GM21360 (cell line): ENCODE results near the gene SPDYE9.
"Not testable (repeated sequence)": the region's sequence is repeated elsewhere in the genome, so short reads cannot be mapped to it uniquely, and the experiment has no call there.

ENCODE experiments used
- ATAC-seq: cut with Tn5 transposase; IDR thresholded peaks from one replicate; pipeline ENCODE4 v1.9.1; 2021; ENCODE audit warnings: mild to moderate bottlenecking, moderate library complexity; ENCODE audit not compliant: unreplicated experiment

Gene SPDYE9

GRCh38 chr7:73085938-73086337, at the start of gene SPDYE9:
SPDYE9 (minus strand) TSS chr7:73086038; CDS start chr7:73084238, 1,800 bp downstream.
- not testable (repeated sequence) for ATAC-seq

- ATAC-seq, result not testable (repeated sequence)
These were observed 49.0 kb upstream of the SPDYE9 start for GRCh38 chr7:73134866-73135265.

DNA sequence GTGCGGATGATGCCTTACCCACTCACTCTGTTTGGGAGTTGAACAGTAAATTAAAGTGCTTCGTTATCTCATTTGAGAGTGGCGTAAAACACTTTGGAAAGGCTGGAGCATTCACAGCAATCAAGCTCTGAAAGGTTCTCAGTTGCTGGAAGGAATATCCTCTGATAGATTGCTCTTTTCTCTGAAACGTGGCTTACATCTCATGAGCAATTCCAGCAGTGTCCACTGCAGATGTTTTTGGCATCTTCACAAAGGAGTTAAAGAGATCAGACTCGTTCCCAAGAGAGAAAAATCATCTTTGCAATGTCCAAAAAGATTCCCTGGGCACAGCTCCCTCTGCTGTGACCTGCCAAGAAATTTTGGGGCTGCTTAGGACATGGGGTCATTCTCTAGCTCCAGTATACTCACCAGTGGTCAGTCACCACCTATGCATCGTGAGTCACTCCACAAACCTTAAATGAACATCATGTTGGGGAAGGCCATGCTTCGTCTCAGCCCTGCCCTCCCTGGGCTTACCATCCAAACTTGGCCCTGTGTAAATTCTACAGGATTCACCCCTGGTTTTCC, 46.9 kb upstream of the SPDYE9 start:
- ATAC-seq, result not testable (repeated sequence)

- not testable (repeated sequence) for ATAC-seq
These were observed 44.8 kb upstream of the SPDYE9 start for GRCh38 chr7:73130612-73131011.

- ATAC-seq, result not testable (repeated sequence)
These were observed 38.3 kb upstream of the SPDYE9 start for GRCh38 chr7:73124126-73124525.

DNA sequence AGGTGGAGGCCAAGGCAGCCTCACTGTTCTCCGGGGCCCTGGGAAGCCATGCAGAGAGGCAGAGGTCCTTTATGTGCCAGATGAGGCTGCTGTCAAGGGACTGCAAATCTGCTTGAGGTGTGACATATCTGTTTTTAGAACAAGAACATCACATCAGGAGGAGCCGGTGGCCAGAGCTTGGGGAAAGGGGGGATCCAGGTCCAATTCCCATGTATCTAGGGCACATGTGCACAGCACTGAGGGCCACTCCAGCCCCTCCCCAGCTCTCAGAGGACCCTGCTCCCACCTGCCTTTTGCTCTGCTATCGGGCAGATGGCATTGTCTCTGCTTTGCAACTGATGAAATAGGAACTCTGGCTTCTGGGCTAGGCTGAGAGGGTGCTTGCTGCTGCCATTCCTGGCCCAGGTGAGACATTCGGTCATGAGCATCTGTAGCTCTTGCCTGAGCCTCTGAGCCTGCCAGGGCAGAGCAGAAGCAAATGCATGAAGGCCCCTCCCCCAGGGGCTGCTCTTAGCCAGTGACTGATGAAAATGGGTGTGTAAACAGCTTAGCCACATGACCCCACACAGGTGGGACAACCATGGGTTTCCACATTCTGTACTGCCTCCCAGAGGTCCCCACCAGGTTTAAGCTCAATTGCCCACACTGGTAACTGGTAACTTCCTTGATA, 37.1 kb upstream of the SPDYE9 start:
- ATAC-seq, result not testable (repeated sequence)

GRCh38 chr7:73118155-73118554, 32.3 kb upstream of the SPDYE9 start:
- not testable (repeated sequence) for ATAC-seq

DNA sequence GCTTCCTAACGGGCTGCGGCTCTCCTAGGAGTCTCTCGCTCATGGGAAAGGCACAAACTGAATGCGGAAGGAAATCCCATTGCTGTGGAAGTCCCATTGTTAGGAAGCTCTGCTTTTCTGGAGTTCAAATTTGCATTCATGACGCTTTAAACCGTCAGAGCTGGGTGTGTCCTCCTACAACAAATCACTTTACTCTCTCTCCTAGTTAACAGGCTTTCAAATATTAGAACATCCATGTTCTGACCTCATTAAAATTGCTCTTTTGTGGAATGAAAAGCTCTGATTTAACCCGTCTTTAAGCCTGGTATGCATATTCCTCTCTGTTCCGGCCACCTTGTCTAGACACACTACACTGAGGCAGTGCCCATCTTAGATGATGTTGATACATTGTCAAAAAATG, 28.0 kb downstream of the SPDYE9 start, which contains the start of gene SPDYE11:
Gene SPDYE11, minus strand, starts transcription at position 101 of the 400 bp plus-strand sequence. CDS start 1,800 bp downstream, outside the sequence.
- ATAC-seq, result not testable (repeated sequence)

DNA sequence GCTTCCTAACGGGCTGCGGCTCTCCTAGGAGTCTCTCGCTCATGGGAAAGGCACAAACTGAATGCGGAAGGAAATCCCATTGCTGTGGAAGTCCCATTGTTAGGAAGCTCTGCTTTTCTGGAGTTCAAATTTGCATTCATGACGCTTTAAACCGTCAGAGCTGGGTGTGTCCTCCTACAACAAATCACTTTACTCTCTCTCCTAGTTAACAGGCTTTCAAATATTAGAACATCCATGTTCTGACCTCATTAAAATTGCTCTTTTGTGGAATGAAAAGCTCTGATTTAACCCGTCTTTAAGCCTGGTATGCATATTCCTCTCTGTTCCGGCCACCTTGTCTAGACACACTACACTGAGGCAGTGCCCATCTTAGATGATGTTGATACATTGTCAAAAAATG, 56.2 kb downstream of the SPDYE9 start, which contains the start of gene SPDYE8:
Gene SPDYE8, minus strand, starts transcription at position 101 of the 400 bp plus-strand sequence. CDS start 1,800 bp downstream, outside the sequence.
- ATAC-seq, result not testable (repeated sequence)
